Measurements from ENCODE around the gene C20orf202.
"Not testable (repeated sequence)": the region's sequence is repeated elsewhere in the genome, so short reads cannot be mapped to it uniquely, and the experiment has no call there.

C20orf202 gene

GRCh38 chr20:1250282-1250681, 47.0 kb downstream of the C20orf202 start:
- not testable (repeated sequence) for DNase-seq

- DNase-seq: no peak
Observed at GRCh38 chr20:1252416-1252815, 49.2 kb downstream of the C20orf202 start.

DNA sequence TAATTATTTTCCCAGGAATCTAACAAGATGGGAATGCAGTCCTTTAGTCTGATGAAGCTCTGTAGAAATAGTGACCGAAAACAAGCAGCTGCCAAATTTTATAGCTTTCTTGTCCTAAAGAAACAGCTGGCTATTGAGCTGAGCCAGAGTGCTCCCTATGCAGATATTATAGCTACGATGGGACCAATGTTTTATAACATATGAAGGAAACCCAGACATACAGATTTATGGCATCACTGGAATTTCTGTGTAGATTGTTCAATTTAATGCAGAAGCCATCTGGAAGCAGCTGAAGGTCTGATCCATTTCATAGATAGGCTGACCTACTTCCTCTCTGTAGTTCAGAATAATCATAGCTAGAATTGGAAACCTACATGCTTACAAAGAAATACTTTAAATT, 51.0 kb downstream of the C20orf202 start:
- no peak for DNase-seq

GRCh38 chr20:1255675-1256074, 52.4 kb downstream of the C20orf202 start:
- no peak for DNase-seq
